HL-60 (cell line): ENCODE results near the gene PLTP.

Experiments used
- SPI1 ChIP-seq: IDR thresholded peaks from 2 replicates; pipeline ENCODE4 v1.6.1; 2012; ENCODE audit warnings: low read depth, mild to moderate bottlenecking, borderline replicate concordance
- TF ChIP-seq, protein P1 (sequence below): IDR thresholded peaks from one replicate; pipeline ENCODE4 v1.5.1; 2011; ENCODE audit warnings: low read length, control low read depth, inconsistent platforms; ENCODE audit not compliant: insufficient read depth
- TF ChIP-seq, protein P2 (sequence below): IDR thresholded peaks from 2 replicates; pipeline ENCODE4 v1.6.1; 2012; ENCODE audit warnings: low read depth; ENCODE audit not compliant: insufficient replicate concordance

DNA sequence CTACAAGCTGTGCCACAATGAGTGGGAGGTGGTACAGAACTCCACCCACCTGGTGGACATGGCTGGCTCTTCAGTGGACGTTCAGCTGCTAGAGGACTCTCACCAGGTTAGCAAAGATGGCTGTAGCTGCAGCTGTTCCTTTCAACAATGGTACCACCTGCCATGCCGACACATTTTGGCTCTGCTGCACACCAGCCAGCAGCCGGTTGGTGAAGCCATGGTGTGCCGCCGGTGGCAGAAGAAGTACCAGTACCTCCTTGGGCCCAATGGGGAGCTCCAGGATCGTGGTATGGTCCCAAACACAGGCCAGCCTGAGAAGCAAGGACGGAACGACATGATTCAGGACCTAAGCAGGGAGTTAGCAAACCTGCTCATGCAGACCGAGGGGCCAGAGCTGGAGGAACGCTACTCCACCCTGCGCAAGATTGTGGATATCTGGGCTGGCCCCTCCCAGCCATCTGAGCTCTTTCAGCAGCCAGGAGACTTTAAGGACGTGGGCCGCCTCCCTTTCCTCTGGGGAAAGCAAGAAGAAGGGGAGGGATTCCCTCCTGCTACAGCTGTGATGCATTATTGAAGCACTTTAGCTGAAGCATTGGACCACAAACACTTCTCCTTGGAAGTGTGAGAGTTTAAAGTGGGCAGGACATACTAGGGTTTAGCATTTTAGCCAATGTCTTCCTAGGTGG lies 33.7 kb downstream of the PLTP start:
- TF ChIP-seq, protein P1, sequence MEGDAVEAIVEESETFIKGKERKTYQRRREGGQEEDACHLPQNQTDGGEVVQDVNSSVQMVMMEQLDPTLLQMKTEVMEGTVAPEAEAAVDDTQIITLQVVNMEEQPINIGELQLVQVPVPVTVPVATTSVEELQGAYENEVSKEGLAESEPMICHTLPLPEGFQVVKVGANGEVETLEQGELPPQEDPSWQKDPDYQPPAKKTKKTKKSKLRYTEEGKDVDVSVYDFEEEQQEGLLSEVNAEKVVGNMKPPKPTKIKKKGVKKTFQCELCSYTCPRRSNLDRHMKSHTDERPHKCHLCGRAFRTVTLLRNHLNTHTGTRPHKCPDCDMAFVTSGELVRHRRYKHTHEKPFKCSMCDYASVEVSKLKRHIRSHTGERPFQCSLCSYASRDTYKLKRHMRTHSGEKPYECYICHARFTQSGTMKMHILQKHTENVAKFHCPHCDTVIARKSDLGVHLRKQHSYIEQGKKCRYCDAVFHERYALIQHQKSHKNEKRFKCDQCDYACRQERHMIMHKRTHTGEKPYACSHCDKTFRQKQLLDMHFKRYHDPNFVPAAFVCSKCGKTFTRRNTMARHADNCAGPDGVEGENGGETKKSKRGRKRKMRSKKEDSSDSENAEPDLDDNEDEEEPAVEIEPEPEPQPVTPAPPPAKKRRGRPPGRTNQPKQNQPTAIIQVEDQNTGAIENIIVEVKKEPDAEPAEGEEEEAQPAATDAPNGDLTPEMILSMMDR, result no peak
- TF ChIP-seq, protein P2, sequence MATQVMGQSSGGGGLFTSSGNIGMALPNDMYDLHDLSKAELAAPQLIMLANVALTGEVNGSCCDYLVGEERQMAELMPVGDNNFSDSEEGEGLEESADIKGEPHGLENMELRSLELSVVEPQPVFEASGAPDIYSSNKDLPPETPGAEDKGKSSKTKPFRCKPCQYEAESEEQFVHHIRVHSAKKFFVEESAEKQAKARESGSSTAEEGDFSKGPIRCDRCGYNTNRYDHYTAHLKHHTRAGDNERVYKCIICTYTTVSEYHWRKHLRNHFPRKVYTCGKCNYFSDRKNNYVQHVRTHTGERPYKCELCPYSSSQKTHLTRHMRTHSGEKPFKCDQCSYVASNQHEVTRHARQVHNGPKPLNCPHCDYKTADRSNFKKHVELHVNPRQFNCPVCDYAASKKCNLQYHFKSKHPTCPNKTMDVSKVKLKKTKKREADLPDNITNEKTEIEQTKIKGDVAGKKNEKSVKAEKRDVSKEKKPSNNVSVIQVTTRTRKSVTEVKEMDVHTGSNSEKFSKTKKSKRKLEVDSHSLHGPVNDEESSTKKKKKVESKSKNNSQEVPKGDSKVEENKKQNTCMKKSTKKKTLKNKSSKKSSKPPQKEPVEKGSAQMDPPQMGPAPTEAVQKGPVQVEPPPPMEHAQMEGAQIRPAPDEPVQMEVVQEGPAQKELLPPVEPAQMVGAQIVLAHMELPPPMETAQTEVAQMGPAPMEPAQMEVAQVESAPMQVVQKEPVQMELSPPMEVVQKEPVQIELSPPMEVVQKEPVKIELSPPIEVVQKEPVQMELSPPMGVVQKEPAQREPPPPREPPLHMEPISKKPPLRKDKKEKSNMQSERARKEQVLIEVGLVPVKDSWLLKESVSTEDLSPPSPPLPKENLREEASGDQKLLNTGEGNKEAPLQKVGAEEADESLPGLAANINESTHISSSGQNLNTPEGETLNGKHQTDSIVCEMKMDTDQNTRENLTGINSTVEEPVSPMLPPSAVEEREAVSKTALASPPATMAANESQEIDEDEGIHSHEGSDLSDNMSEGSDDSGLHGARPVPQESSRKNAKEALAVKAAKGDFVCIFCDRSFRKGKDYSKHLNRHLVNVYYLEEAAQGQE, result no peak
- TF ChIP-seq SPI1, result no peak
